Measurements from ENCODE around the gene HAGH.

- TF ChIP-seq CTCF (IDR thresholded peaks at IDR 0.05; ENCODE audit: borderline replicate concordance, extremely low read depth, low read length, poor library complexity, severe bottlenecking) (no peak), EZH2 (IDR thresholded peaks at IDR 0.05; ENCODE audit: borderline replicate concordance, low read depth, low read length, severe bottlenecking) (no peak)
Observed at GRCh38 chr16:1789643-1790045, 37.0 kb downstream of the HAGH start.
